CD1c-positive myeloid dendritic cell (primary cell): ENCODE data around the gene PCSK7.

Source experiments
- DNase-seq: peaks from one replicate; pipeline ENCODE4 v3.0.0-alpha.2; 2016; ENCODE audit errors: extremely low spot score

PCSK7 gene

GRCh38 chr11:117232092-117232878 lies 412 bp upstream of the PCSK7 start, which contains the start of gene RNF214:
TSS of gene RNF214 (plus strand) at chr11:117232671. CDS start at chr11:117234273, 1,602 bp downstream.
- DNase-seq = peak; percentile 90

- no peak for DNase-seq
These were observed 653 bp downstream of the PCSK7 start for GRCh38 chr11:117230999-117231841.

GRCh38 chr11:117230286-117230961 lies 1.4 kb downstream of the PCSK7 start:
- DNase-seq = peak; percentile 12

DNA sequence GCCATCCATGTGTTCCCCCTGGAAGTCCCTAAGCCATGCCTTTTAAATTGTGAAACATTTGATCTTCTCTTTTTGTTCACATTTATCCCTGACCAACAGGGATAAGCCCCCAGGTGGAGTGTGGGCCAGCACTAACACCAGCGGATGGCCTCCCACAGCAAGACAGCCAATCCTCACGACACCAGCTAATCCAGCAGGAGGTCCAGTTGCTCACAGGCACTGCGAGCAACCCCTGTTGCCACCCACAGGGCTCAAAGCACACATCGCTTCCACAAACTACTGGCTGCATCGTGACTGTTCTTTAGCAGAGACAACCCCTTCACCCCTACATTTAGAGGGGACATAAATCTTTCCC lies 2.0 kb downstream of the PCSK7 start:
- no peak for DNase-seq

DNA sequence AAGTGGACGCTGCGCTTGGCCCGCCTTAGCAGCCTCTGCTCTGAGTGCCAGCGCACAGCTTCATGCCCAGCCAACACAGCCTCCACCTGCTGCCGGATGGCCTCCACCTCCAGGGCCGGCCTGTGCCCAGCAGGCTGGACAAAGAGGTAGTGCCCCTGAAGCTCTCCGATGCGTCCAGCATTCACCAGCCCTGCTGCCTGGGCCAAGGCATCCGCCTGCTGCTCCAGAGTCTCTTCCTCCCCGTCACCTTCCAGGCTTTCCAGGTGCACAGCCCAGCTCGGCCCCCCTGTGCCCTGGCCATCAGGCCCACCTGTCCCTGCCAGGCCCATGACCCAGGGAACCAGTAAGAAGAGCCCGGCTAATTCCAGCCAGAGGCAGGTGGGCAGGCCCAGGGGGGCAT lies 2.5 kb downstream of the PCSK7 start:
- no peak for DNase-seq

GRCh38 chr11:117228091-117228490 lies 3.8 kb downstream of the PCSK7 start:
- DNase-seq = no peak

- peak; percentile 81 for DNase-seq
These were observed 5.2 kb downstream of the PCSK7 start for GRCh38 chr11:117226388-117227385.

- DNase-seq = no peak
These were observed 6.2 kb downstream of the PCSK7 start for GRCh38 chr11:117225553-117226170.

DNA sequence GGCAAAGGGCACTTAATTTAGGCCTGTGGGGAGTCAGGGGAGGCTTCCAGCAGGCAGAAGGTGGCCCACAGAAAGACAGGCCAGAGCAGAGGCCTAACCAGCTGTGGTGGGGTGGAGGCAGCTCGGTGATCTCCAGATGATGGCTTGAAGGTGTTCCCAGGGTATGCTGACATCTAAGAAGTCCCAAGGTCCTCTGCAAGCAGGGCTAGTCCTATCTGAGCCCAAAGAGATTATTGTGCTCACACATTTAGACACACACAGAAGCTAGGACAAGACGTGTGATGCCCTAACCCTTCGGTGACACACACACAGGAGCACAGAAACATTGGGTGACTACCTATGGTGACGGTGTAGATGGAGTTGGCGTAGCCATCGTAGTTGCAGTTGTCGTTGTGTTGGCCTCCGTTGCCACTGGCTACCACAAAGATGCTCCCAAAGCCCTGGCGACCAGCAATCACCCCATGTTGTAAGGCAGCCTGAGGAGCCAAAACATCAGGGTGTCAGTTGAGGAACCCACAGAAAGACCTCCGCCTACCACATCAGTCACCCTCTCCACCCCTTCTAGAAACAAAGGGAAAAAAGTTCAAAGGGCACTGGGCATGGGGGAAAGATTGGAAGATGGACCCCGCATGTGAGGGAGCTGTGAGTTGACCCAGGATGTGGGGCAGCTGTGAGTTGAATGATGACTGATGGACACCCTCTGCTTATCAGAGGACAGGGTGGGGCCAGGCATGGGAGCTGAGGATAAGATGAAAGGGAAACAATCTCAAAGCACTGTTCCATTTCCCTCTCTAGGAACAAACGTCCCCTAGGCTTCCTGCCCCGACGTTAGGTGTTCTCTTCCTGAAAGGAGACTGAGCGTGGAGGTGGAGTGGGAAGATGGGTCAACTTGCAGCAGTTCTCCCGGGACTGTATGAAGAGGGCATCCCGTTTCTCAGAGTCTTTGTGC lies 7.9 kb downstream of the PCSK7 start:
- DNase-seq = no peak

- no peak for DNase-seq
These were observed 8.7 kb downstream of the PCSK7 start for GRCh38 chr11:117222991-117223740.

DNA sequence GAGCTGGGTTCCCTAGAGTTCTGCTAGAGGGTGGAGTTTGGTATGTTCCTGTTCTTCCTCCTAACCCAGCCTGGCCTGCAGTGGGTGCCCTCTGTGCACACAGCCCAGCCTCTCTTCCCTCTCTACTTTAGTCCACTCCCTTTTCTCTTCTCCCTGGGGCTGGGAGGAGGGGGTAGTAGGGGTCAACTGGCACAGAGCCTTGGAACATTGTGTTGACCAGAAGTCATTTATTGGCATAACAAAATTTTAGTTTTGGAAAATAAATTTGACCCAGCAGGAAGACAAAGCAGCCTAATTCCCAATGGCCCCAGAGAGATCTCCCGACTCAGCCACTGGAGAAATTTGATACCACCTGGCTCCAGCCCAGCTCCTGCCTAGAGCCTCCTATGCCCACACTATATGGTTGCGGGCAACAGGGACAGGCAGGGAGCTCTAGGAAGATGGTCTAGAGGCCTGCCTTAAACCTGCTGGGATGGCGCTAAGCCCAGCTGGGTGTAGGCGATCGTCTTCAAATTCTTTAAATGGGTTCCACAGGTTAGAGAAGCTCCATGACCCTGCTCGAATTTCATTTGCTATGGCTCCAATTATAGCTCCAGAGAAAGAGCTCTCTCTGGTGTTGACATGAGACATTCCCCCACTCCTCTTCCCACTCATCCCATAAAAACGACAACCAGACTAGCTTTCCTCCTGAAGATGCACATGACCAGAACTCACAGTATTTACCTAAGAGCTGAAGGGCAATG lies 9.9 kb downstream of the PCSK7 start:
- DNase-seq = no peak

- DNase-seq = no peak
These were observed 10.7 kb downstream of the PCSK7 start for GRCh38 chr11:117220999-117221774.

DNA sequence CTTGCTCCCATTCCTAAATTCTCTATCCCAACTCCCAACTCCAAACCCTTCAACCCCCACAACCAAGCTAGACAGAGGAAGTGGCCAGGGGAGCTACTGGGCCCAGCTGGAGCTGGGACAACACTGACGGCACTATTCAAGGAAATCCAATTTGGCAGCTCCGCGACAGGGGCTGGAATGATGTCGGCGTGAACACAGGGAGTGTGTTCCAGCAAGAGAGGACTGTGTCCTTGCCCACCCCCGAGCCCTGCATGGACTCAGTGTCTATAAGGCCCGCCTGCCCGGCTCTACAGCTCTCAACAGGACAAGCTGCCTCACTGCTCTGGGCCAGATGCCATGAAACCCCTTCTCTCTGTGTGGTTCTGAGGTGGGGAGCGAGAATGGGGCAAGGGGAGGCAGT lies 11.3 kb downstream of the PCSK7 start:
- no peak for DNase-seq

GRCh38 chr11:117219995-117220394 lies 11.9 kb downstream of the PCSK7 start:
- no peak for DNase-seq

DNA sequence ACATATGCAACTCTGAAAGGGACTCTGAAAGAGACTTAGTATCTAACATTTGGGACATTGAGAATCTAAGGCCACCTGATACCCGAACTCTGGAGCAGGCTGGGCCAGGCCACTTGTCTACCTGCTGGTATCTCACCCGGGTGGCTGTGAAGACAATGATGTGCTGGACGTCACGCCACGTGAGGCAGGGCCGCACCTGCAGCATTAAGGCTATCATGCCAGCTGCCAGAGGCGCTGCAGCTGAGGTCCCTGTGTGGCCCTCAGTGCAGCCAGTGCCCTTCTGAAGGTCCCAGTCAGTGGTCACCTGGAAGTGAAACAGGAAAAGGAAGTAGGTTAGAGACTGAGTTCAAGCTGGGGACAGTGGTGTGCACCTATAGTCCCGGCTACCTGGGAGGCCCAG lies 12.4 kb downstream of the PCSK7 start:
- no peak for DNase-seq

GRCh38 chr11:117219001-117219400 lies 12.9 kb downstream of the PCSK7 start:
- DNase-seq = no peak
